GM13977 (cell line): ENCODE measurements around the gene ARTN.

ENCODE experiments used
- DNase-seq: peaks from one replicate; pipeline ENCODE4 v3.0.0; 2012; ENCODE audit warnings: low spot score
- in situ Hi-C: fragments of 300-500 bp; cut with MboI; formaldehyde crosslinking; loops from one replicate; pipeline ENCODE4 v1.12.0; 2022; ENCODE audit warnings: low sequenced_read_pairs, low pct_unique_long_range_greater_than_20kb, mixed read lengths, inconsistent platforms; ENCODE audit not compliant: unreplicated experiment
- TF ChIP-seq, protein P1 (sequence below): IDR thresholded peaks from 2 replicates; pipeline ENCODE4 v1.5.1; 2012; ENCODE audit warnings: mild to moderate bottlenecking, control low read depth; ENCODE audit not compliant: insufficient read depth; ENCODE audit errors: extremely low read depth, missing control alignments

The ARTN gene

DNA sequence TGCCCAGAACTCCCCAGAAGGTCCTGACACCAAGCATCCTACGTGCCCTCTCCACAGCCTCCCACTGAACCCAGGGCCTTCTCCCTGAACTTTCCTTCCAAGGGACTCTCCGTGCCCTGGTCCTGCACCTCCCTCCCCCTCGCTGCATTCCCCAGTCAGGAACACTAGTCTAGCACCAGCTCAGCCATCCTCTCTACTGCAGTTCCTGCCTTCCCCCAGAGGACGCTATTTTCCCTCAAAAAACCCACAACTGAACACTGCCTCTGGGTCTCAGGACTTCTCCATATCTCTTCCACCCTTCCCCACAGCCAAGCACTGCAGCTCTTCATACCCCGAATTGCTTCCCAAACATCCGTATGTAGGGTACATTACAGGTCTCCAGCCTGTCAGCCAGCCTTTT, 12.6 kb upstream of the ARTN start:
- TF ChIP-seq, protein P1, sequence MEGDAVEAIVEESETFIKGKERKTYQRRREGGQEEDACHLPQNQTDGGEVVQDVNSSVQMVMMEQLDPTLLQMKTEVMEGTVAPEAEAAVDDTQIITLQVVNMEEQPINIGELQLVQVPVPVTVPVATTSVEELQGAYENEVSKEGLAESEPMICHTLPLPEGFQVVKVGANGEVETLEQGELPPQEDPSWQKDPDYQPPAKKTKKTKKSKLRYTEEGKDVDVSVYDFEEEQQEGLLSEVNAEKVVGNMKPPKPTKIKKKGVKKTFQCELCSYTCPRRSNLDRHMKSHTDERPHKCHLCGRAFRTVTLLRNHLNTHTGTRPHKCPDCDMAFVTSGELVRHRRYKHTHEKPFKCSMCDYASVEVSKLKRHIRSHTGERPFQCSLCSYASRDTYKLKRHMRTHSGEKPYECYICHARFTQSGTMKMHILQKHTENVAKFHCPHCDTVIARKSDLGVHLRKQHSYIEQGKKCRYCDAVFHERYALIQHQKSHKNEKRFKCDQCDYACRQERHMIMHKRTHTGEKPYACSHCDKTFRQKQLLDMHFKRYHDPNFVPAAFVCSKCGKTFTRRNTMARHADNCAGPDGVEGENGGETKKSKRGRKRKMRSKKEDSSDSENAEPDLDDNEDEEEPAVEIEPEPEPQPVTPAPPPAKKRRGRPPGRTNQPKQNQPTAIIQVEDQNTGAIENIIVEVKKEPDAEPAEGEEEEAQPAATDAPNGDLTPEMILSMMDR = no peak
- DNase-seq = no peak
- in situ Hi-C loops = no loop called here

DNA sequence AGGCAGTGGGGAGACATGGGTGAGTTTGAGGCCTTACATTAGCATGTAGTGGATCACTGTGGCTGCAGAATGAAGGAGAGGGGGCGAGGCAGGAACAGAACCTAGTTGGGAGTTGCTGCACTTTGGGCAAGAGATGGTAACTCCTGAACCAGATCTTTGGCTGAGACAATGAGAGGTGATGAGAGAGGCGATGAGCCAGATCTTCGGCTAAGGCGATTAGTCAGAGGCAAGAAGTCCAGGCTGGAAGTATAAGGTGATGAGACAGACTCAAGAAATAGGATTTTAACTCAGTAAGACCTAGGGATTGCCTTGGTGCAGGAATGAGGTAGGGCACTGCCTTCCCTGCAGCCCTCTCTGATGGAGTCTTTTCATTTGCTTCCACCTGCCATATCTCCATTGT, 9.1 kb upstream of the ARTN start:
- TF ChIP-seq, protein P1 = no peak
- DNase-seq = no peak
- in situ Hi-C loops = no loop called here

DNA sequence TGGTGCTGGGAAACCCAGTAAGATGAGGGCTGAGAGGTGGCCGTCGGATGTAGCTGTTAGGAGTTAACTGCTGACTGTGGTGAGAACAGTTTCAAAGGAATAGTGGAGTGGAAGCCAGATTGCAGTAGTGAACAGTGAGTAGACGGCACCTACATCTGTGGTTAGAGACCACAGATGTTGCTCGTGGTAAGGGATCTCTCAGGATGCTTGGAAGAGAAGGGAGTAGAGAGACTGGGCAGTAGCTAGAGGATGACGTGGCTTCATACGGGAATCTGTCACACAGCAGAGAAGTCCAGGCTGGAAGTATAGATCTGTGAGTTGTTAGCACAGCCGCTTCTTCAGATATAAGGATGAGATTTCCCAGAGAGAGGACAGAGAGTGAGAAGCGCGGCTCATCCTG, 7.8 kb upstream of the ARTN start:
- DNase-seq = no peak
- in situ Hi-C loops = loop anchor here (25.0 kb wide), 1 partner anchor 389 kb away; the partner anchor contains the start of gene PTPRF
- TF ChIP-seq, protein P1 = no peak

DNA sequence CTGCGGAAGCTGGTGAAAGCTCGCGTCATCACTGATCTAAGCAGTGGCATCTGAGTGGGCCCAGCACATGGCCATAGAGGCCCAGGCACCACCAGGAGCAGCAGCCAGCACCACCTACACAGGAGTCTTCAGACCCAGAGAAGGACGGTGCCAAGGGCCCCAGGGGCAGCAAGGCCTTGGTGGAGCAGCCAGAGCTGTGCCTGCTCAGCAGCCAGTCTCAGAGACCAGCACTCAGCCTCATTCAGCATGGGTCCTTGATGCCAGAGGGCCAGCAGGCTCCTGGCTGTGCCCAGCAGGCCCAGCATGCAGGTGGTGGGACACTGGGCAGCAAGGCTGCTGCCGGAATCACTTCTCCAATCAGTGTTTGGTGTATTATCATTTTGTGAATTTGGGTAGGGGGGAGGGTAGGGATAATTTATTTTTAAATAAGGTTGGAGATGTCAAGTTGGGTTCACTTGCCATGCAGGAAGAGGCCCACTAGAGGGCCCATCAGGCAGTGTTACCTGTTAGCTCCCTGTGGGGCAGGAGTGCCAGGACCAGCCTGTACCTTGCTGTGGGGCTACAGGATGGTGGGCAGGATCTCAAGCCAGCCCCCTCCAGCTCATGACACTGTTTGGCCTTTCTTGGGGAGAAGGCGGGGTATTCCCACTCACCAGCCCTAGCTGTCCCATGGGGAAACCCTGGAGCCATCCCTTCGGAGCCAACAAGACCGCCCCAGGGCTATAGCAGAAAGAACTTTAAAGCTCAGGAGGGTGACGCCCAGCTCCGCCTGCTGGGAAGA, 3.2 kb upstream of the ARTN start:
- peak; percentile 60 for DNase-seq
- in situ Hi-C loops = loop anchor here (10.0 to 25.0 kb wide), 2 partner anchors 166 to 393 kb away; partner anchors contain the start of gene PTPRF
- TF ChIP-seq, protein P1 = peak; percentile 55

DNA sequence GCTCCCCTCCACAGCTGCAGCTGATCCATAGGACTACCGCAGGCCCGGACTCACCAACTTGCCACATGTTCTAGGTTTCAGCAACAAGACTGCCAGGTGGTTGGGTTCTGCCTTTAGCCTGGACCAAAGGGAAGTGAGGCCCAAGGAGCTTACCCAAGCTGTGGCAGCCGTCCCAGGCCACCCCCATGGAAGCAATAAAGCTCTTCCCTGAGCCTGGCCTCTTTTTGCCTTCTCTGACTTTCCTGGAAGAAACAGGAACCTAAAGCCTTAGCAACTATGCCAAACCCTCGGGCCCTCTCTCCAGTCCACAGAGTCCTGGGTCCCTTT, 2.7 kb upstream of the ARTN start:
- in situ Hi-C loops = loop anchor here (10.0 to 25.0 kb wide), 2 partner anchors 166 to 394 kb away; partner anchors contain the start of gene PTPRF
- DNase-seq = no peak
- TF ChIP-seq, protein P1 = no peak

DNA sequence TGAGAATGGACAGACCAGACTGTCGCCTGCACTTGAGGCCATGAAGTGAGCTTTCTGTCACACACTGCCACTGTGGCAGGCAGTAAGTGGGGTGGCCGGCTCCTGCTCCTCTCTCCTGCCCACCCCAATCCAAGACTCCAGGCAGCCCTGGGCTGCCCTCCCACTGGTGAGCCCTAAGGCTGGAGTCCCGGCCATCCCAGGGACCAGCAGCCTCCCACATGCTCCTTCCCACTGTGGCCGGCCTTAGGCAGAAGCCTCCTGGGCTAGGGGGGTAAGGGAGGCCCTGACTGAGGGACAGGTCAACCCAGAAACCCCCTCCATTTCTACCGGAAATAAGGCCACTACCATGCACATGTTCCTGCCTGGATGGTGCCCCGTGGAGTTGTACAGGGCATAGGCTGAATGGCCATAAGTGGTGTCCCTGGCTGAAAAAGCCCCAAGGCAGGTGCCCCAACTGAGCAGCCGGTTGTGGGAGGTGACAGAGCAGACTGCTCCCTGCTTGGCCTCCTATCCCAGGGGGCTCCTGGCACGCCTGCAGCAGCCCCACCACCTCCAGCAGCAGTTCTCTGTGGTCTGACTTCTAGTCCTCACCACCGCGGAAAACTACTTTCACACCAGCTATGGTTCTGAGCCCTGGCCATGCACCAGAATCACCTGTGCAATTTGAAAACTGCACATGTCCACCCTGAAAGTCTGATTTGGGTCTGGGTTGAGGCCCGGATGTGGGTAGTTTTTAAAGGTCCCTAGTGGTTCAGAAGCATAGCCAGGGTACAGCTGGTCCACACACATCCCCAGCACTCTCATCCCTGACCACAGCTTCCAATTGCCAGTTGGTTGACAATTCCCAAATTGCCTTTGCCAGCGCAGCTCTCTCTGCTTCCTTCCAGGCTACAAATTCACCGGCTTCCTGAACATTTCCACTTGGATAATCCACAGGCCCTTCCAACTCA, 1.6 kb upstream of the ARTN start:
- DNase-seq = no peak
- in situ Hi-C loops = loop anchor here (10.0 to 25.0 kb wide), 2 partner anchors 167 to 395 kb away; partner anchors contain the start of gene PTPRF
- TF ChIP-seq, protein P1 = no peak
